ENCODE measurements around the gene KCTD17.

The KCTD17 gene

DNA sequence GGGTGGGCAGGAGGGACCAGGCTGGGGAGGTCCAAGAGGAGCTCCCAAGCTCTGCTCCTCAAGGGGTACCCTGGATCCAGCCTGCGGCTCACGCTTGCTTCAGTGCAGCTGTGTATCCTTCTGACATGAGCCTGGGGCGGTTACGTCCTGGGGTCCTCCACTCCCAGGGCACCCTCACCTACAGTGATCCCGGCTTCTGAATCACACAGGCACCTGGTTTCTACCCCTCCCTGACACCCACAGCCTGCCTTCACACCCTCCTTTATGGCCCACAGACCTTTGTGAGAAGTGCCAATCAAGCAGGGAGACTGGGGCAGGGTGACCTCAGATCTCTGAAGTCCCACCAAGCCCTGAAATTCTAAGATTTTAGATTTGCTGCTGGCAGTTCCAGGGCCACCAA lies 30.5 kb upstream of the KCTD17 start:
- DNase-seq, result no peak

DNA sequence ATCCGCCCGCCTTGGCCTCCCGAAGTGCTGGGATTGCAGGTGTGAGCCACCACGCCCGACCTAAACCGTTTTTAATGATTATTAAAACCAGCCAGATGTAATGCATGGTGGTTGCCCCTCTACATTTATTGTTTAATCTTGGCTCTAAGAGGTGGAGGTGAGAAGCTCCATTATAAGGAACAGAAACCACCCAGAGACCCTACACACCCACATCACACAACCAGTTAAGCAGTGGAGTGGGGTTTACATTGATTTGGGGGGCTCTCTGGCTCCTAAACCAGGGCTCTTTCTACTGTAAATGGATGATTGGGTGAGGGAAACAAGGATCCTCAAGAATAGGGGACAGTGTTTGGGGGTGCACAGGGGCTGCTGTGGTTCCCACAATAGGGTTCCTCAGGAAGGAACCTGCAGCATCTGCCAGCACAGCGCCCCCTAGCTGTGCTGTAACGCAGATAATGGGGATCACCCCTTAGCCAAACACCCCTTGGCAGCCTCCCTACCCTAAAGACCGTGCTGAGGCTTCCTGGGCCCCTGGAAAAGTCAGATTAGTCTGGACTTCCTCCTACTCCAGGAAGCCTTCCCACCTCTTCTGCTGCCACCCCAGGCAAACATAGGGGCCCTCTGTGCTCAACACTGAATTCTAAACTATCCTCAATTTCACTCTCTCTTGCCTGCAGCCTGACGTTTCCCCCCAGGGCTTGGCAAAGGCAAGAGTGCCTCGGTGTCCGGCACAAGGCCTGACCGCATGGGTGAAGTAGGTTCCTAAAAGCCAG lies 29.6 kb upstream of the KCTD17 start:
- no peak for DNase-seq

GRCh38 chr22:37022483-37023337 lies 28.8 kb upstream of the KCTD17 start:
- no peak for DNase-seq

- no peak for DNase-seq
Observed at GRCh38 chr22:37023743-37024338, 27.7 kb upstream of the KCTD17 start.

DNA sequence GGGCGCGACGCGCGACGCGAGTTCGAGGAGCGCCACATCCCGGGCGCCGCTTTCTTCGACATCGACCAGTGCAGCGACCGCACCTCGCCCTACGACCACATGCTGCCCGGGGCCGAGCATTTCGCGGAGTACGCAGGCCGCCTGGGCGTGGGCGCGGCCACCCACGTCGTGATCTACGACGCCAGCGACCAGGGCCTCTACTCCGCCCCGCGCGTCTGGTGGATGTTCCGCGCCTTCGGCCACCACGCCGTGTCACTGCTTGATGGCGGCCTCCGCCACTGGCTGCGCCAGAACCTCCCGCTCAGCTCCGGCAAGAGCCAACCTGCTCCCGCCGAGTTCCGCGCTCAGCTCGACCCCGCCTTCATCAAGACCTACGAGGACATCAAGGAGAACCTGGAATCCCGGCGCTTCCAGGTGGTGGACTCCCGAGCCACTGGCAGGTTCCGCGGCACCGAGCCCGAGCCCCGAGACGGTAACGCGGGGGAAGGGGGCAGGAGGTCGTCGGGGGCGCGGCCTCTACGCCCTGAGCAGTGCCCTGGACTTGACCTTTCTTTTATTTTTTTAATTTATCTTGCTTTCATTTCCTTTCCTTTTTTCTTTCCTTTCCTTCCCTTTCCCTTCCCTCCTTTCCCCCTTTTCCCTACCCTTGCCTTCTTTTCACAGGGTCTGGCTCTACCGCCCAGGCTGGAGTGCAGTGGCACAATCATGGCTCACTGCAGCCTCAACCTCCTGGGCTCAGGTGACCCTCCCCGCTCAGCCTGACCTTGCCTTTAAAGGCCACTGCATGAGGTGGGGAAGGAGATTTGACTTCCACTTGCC lies 27.0 kb upstream of the KCTD17 start:
- no peak for DNase-seq

DNA sequence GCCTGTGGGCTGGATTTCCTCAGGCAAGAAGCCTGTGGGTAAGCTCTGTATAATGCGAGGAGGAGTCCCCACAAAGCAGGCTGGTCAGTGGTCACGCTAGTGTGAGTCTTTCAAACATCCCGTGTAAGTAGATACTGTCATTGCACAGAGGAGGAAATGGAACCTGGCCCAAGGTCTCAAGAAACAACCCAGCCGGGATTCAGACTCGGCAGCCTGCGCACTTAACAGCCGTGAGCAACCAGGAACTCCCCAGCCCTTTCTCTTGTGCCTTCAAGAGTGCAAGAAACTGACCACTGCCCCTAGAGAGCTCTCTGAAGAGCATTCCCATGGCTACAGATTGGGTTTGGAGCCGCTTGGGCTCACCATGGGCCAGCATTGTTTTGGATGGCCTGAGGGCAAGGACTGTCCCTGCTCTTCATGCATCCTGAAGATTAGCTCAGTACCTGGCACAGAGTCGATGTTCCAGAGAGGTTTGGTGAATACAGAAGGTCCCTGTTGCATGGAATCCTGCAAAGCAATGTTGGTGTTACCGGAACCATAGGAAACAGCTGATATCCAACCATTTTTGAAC lies 26.0 kb upstream of the KCTD17 start:
- DNase-seq, result no peak

- DNase-seq, result no peak
Observed at GRCh38 chr22:37026325-37026724, 25.2 kb upstream of the KCTD17 start.

- DNase-seq, result no peak
Observed at GRCh38 chr22:37027556-37027955, 24.0 kb upstream of the KCTD17 start.

GRCh38 chr22:37028692-37029674 lies 22.6 kb upstream of the KCTD17 start:
- no peak for DNase-seq

- no peak for DNase-seq
Observed at GRCh38 chr22:37030560-37031281, 20.8 kb upstream of the KCTD17 start.

- DNase-seq, result no peak
Observed at GRCh38 chr22:37032134-37032534, 19.4 kb upstream of the KCTD17 start.

DNA sequence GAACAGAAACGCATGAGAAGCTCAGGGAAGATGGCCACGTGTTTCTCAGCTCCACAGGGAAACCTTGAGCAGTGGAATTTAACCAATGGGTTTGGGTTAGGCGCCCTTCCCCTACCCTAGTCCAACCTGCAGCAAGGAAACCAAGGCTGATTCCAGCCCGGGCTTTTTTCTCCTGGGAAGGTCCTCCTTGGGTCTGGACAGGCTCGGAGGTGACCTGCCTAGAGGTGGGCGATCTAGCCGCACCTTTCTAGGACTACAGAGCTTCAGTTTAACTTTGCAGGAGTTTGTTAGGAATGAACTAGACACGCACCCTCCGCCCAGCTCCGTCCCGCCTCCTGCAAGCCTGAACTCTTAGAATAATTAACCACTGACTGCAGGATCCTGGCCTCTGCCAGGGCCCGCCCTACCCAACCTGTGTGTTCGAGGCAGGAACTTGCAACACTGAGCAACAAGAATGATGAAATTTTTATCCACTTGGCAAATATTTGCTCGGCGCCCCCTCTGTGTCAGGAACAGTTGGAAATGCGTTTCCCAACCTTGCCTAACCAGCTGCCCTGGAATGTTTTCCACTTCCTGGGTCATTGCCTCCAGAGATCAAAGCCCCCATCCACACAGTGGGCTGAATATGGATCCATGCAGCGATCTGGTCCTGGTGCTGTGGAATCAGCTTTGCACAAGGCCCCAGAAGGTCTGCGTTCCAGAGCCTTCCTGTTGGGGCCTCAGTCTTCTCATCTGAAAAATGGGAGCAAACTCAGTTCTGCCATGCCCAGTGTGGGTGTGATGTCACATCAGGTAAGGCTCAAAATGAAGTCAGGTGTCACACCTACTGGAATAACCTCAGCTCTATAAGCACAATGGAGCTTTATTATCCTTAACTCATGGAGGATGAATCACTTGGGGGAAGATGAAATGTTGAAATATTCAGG lies 18.7 kb upstream of the KCTD17 start:
- no peak for DNase-seq

DNA sequence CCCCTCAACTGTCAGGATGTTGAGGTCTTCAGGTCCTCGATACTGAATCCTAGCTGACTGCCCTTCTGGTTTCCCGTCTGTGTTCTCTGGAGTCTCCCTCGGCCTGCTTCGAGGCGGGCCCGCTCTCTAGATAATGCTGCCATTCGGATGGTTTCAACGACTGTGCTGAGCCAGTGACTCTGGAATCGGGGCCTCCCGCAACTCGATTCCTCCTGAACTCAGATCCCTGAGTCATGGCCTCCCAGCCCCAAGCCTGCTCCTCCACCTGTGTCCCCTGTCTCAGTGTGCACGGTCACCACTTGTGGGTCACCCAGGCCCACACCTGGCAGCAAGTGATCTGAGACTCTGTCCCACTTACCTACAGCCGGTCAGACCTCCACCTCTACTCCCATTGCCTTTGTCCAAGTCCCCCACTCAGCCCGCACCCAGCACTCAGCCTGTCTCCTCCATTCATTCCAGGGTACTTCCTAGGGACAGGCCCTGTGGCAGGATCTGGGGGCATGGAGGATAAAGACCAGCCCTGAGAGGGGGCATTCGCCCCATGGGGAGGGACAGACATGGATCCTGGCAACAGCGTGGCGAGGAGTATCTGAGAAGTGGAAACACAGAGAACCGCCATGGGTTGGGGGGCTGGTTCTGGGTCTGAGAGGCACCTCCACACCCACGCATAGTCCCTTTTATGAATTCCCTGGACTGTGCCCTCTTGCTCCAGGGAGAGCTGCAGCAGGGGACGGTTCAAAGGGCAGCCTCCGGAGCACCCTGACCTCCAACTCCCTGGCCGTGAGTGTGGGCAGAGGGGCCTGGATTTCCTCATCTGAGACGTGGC lies 17.7 kb upstream of the KCTD17 start:
- DNase-seq, result no peak

GRCh38 chr22:37036655-37037377 lies 14.7 kb upstream of the KCTD17 start:
- DNase-seq, result no peak

- no peak for DNase-seq
Observed at GRCh38 chr22:37037669-37038068, 13.9 kb upstream of the KCTD17 start.

DNA sequence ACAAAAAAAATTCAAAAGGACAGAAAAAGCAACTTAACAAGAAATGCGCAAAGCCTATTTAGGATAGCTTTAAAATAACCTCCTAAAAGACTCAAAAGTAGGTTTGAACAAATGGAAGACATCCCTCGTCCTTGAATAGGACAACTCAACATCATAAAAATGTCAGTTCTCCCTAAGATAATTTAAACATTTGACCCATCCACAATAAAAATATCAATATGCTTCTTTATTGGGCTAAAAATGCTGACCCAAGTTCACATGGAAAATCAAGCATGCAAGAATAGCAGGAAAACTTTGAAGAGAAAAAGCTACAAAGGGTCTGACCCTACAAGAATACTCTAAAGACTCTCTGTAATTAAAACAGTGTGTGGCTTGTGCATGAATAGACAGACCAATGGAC lies 12.1 kb upstream of the KCTD17 start:
- no peak for DNase-seq

GRCh38 chr22:37043209-37043827 lies 8.2 kb upstream of the KCTD17 start:
- DNase-seq, result no peak
